ENCODE data around the gene PXT1. TPM values are rescaled to one million over a fixed set of nuclear protein-coding genes. Genes with fewer than 3 reads are reported as not detected.
"Not testable (repeated sequence)": the region's sequence is repeated elsewhere in the genome, so short reads cannot be mapped to it uniquely, and the experiment has no call there.

PXT1 gene
- polyA plus RNA-seq, 1 donor (not counting 4 experiments of a cell fraction or from before 2014, with no cell fraction given), result 0.08 TPM

- dilution Hi-C loops (cut with MboI; ENCODE audit: extremely low pct_ligation_motif_present, low sequenced_read_pairs), result no loop called here
- no peak for FAIRE-seq
- no peaks in the 10 kb centered on the region for H3K36me3 ChIP-seq (ENCODE audit: control insufficient read depth in 2 of 2, extremely low read depth in 1 of 2, insufficient read depth in 2 of 2, low read length in 2 of 2)
- H3K4me2 ChIP-seq (ENCODE audit: control insufficient read depth, extremely low read depth, insufficient read depth, low read depth, low read length), result no peak overlapping the region
- H3K27ac ChIP-seq (ENCODE audit: control insufficient read depth, insufficient read depth, low read length), result no peak overlapping the region
- TF ChIP-seq EZH2 (IDR thresholded peaks at IDR 0.05; ENCODE audit: low read length), result no peak
- no peak for TF ChIP-seq CTCF (optimal IDR thresholded peaks at IDR 0.05 in 1 of 3, IDR thresholded peaks at IDR 0.05 in 1 of 3, conservative IDR thresholded peaks at IDR 0.05 in 1 of 3; ENCODE audit: extremely low read depth in 1 of 3, insufficient read depth in 2 of 3, low read length in 3 of 3)
- no peaks in the 10 kb centered on the region for H3K27me3 ChIP-seq (ENCODE audit: control insufficient read depth, extremely low read depth, insufficient read depth, low read length)
- peaks cover 2% of the 10 kb centered on the region for H4K20me1 ChIP-seq (ENCODE audit: control insufficient read depth, extremely low read depth, insufficient read depth, low read length)
- H2AFZ ChIP-seq (ENCODE audit: control insufficient read depth, low read length), result no peak overlapping the region
- peaks cover 3% of the 10 kb centered on the region for H3K4me1 ChIP-seq (ENCODE audit: control insufficient read depth, extremely low read depth, insufficient read depth, low read length)
- no peaks in the 10 kb centered on the region for H3K79me2 ChIP-seq (ENCODE audit: control insufficient read depth, insufficient read depth, low read length)
- no peak for DNase-seq (ENCODE audit: low read depth, low spot score)
- H3K9me3 ChIP-seq (ENCODE audit: control insufficient read depth, low read depth, low read length), result no peaks in the 10 kb centered on the region
- no peak overlapping the region for H3K4me3 ChIP-seq (ENCODE audit: control insufficient read depth in 2 of 3, extremely low read depth in 1 of 3, insufficient read depth in 2 of 3, low read depth in 1 of 3, low read length in 3 of 3)
- H3K9me1 ChIP-seq (ENCODE audit: control insufficient read depth, extremely low read depth, insufficient read depth, low read length), result no peaks in the 10 kb centered on the region
- no peak overlapping the region for H3K9ac ChIP-seq (ENCODE audit: control insufficient read depth, extremely low read depth, insufficient read depth, low read length)
Measured at GRCh38 chr6:36367743-36368142, 74.9 kb downstream of the PXT1 start.

GRCh38 chr6:36364669-36365479 is 77.8 kb downstream of the PXT1 start:
- no peak for TF ChIP-seq CTCF (optimal IDR thresholded peaks at IDR 0.05 in 1 of 3, IDR thresholded peaks at IDR 0.05 in 1 of 3, conservative IDR thresholded peaks at IDR 0.05 in 1 of 3; ENCODE audit: extremely low read depth in 1 of 3, insufficient read depth in 2 of 3, low read length in 3 of 3)
- TF ChIP-seq EZH2 (IDR thresholded peaks at IDR 0.05; ENCODE audit: low read length), result no peak
- no peak overlapping the region for H3K27ac ChIP-seq (ENCODE audit: control insufficient read depth, insufficient read depth, low read length)
- no peaks in the 10 kb centered on the region for H3K9me3 ChIP-seq (ENCODE audit: control insufficient read depth, low read depth, low read length)
- H2AFZ ChIP-seq (ENCODE audit: control insufficient read depth, low read length), result no peak overlapping the region
- no peak overlapping the region for H3K4me3 ChIP-seq (ENCODE audit: control insufficient read depth in 2 of 3, extremely low read depth in 1 of 3, insufficient read depth in 2 of 3, low read depth in 1 of 3, low read length in 3 of 3)
- H3K9me1 ChIP-seq (ENCODE audit: control insufficient read depth, extremely low read depth, insufficient read depth, low read length), result no peaks in the 10 kb centered on the region
- H3K9ac ChIP-seq (ENCODE audit: control insufficient read depth, extremely low read depth, insufficient read depth, low read length), result no peak overlapping the region
- H3K4me2 ChIP-seq (ENCODE audit: control insufficient read depth, extremely low read depth, insufficient read depth, low read depth, low read length), result no peak overlapping the region
- peaks cover 3% of the 10 kb centered on the region for H3K4me1 ChIP-seq (ENCODE audit: control insufficient read depth, extremely low read depth, insufficient read depth, low read length)
- no peaks in the 10 kb centered on the region for H3K36me3 ChIP-seq (ENCODE audit: control insufficient read depth in 2 of 2, extremely low read depth in 1 of 2, insufficient read depth in 2 of 2, low read length in 2 of 2)
- dilution Hi-C loops (cut with MboI; ENCODE audit: extremely low pct_ligation_motif_present, low sequenced_read_pairs), result no loop called here
- no peak for FAIRE-seq
- peaks cover 2% of the 10 kb centered on the region for H4K20me1 ChIP-seq (ENCODE audit: control insufficient read depth, extremely low read depth, insufficient read depth, low read length)
- no peaks in the 10 kb centered on the region for H3K79me2 ChIP-seq (ENCODE audit: control insufficient read depth, insufficient read depth, low read length)
- H3K27me3 ChIP-seq (ENCODE audit: control insufficient read depth, extremely low read depth, insufficient read depth, low read length), result peaks cover 2% of the 10 kb centered on the region
- DNase-seq (ENCODE audit: low read depth, low spot score), result no peak

- dilution Hi-C loops (cut with MboI; ENCODE audit: extremely low pct_ligation_motif_present, low sequenced_read_pairs); H2AFZ ChIP-seq (ENCODE audit: control insufficient read depth, low read length); H4K20me1 ChIP-seq (ENCODE audit: control insufficient read depth, extremely low read depth, insufficient read depth, low read length); H3K9me3 ChIP-seq (ENCODE audit: control insufficient read depth, low read depth, low read length); H3K36me3 ChIP-seq (ENCODE audit: control insufficient read depth in 2 of 2, extremely low read depth in 1 of 2, insufficient read depth in 2 of 2, low read length in 2 of 2); FAIRE-seq; H3K4me2 ChIP-seq (ENCODE audit: control insufficient read depth, extremely low read depth, insufficient read depth, low read depth, low read length); DNase-seq (ENCODE audit: low read depth, low spot score); H3K4me1 ChIP-seq (ENCODE audit: control insufficient read depth, extremely low read depth, insufficient read depth, low read length); H3K27me3 ChIP-seq (ENCODE audit: control insufficient read depth, extremely low read depth, insufficient read depth, low read length); H3K79me2 ChIP-seq (ENCODE audit: control insufficient read depth, insufficient read depth, low read length); H3K27ac ChIP-seq (ENCODE audit: control insufficient read depth, insufficient read depth, low read length); H3K4me3 ChIP-seq (ENCODE audit: control insufficient read depth in 2 of 3, extremely low read depth in 1 of 3, insufficient read depth in 2 of 3, low read depth in 1 of 3, low read length in 3 of 3); H3K9me1 ChIP-seq (ENCODE audit: control insufficient read depth, extremely low read depth, insufficient read depth, low read length); H3K9ac ChIP-seq (ENCODE audit: control insufficient read depth, extremely low read depth, insufficient read depth, low read length): not testable (repeated sequence)
Measured at GRCh38 chr6:36364061-36364635, 78.5 kb downstream of the PXT1 start.

Data from keratinocyte (primary cell).